HCT116 (cell line): Measurements from ENCODE around the gene NUDT16. TPM values are rescaled to one million over a fixed set of nuclear protein-coding genes. Genes with fewer than 3 reads are reported as not detected.

ENCODE experiments used
- ATAC-seq: fragments of 200-7000 bp; cut with Tn5 transposase; 2 replicates; pipeline ENCODE4 v1.9.1; 2020; ENCODE audit warnings: mild to moderate bottlenecking, moderate library complexity
- BruUV-seq: library from RNA; stranded (reverse); fragments of 400-500 nt; replicated peaks from 2 replicates; lab custom pipeline; 2021; lab: Mats Ljungman, UMichigan
- CTCF ChIA-PET: fragments of 300-600 bp; sonication (Branson Sonifier 250); formaldehyde crosslinking; loops from one replicate; lab custom pipeline; 2021; ENCODE audit warnings: antibody characterized with exemption; lab: Charles Lee
- POLR2A ChIA-PET: fragments of 300-600, 350-600 bp; sonication (Branson Sonifier 250); formaldehyde crosslinking; loops from one replicate; lab custom pipeline; 2021; ENCODE audit warnings: antibody characterized with exemption; lab: Charles Lee
- RAD21 ChIA-PET, 2 experiments: fragments of 300-600 bp; sonication (Branson Sonifier 250); formaldehyde crosslinking; loops; one replicate each; lab custom pipeline; 2023; ENCODE audit warnings: low total read pairs in 2 of 2; ENCODE audit not compliant: uncharacterized antibody in 2 of 2, unreplicated experiment in 2 of 2, low non-redundant PET in 1 of 2; lab: Charles Lee
- DNase-seq: peaks from one replicate; pipeline ENCODE4 v3.0.0-alpha.2; 2010; ENCODE audit warnings: low read depth, low spot score
- H2AFZ ChIP-seq: fragments of 200-600 bp; shearing (Covaris generic), sonication (generic); 2 replicates; pipeline ENCODE4 v1.6.1; 2017; ENCODE audit warnings: low read depth, mixed run types, mixed read lengths, antibody characterized with exemption, low read length; ENCODE audit not compliant: poor library complexity, severe bottlenecking
- H3K27ac ChIP-seq: 2 replicates; pipeline ENCODE4 v1.5.1; 2012; ENCODE audit warnings: low read depth, low read length
- H3K27me3 ChIP-seq: fragments of 200-600 bp; sonication (generic); 2 replicates; pipeline ENCODE4 v1.6.1; 2016; ENCODE audit warnings: mixed run types, low read length, mixed read lengths; ENCODE audit not compliant: insufficient read depth
- H3K36me3 ChIP-seq, 2 experiments: fragments of 200-500 bp in 1 of 2; fragments of 200-600 bp in 1 of 2; sonication (Bioruptor generic) in 1 of 2; sonication (generic) in 1 of 2; 2 replicates each; pipeline versions ENCODE4 v1.5.1 to v1.6.1; 2014 to 2016; ENCODE audit warnings: low read length in 2 of 2, inconsistent platforms in 1 of 2, mixed read lengths in 1 of 2, mixed run types in 1 of 2; ENCODE audit not compliant: insufficient read depth in 2 of 2, control insufficient read depth in 1 of 2
- H3K4me1 ChIP-seq, 2 experiments: fragments of 200-600 bp in 1 of 2; sonication (generic) in 1 of 2; 2 replicates each; pipeline versions ENCODE4 v1.5.1 to v1.6.1; 2012 to 2017; ENCODE audit warnings: low read length in 2 of 2, inconsistent platforms in 1 of 2, mild to moderate bottlenecking in 1 of 2, mixed read lengths in 1 of 2, mixed run types in 1 of 2, moderate library complexity in 1 of 2; ENCODE audit not compliant: insufficient read depth in 2 of 2, control insufficient read depth in 1 of 2
- H3K4me2 ChIP-seq: fragments of 200-600 bp; sonication (generic); 2 replicates; pipeline ENCODE4 v1.6.1; 2017; ENCODE audit warnings: mixed run types, low read length, mixed read lengths
- H3K4me3 ChIP-seq, 2 experiments: fragments of 200-600 bp in 1 of 2; sonication (generic) in 1 of 2; replicated peaks in 1 of 2; 2 replicates each; pipeline ENCODE4 v1.5.1; 2011 to 2016; ENCODE audit warnings: low read length in 2 of 2, control low read depth in 1 of 2, low read depth in 1 of 2, mild to moderate bottlenecking in 1 of 2, mixed read lengths in 1 of 2, mixed run types in 1 of 2
- H3K79me2 ChIP-seq: fragments of 200-600 bp; sonication (generic); 2 replicates; pipeline ENCODE4 v1.6.1; 2017; ENCODE audit warnings: mild to moderate bottlenecking, mixed run types, low read length, moderate library complexity, mixed read lengths; ENCODE audit not compliant: insufficient read depth
- H3K9ac ChIP-seq: fragments of 200-600 bp; sonication (generic); 2 replicates; pipeline ENCODE4 v1.6.1; 2016; ENCODE audit warnings: low read length, mixed read lengths
- H3K9me2 ChIP-seq: fragments of 200-600 bp; sonication (generic), shearing (Covaris generic); 2 replicates; pipeline ENCODE4 v1.6.1; 2017; ENCODE audit warnings: mixed run types, mild to moderate bottlenecking, moderate library complexity; ENCODE audit not compliant: insufficient read depth
- H3K9me3 ChIP-seq, 2 experiments: fragments of 200-500 bp in 1 of 2; fragments of 200-600 bp in 1 of 2; sonication (Bioruptor generic) in 1 of 2; sonication (generic) in 1 of 2; 2 replicates each; pipeline ENCODE4 v1.6.1; 2014 to 2017; ENCODE audit warnings: low read length in 2 of 2, mixed read lengths in 2 of 2, inconsistent platforms in 1 of 2, low read depth in 1 of 2, mild to moderate bottlenecking in 1 of 2, mixed run types in 1 of 2, moderate library complexity in 1 of 2; ENCODE audit not compliant: control insufficient read depth in 1 of 2, insufficient read depth in 1 of 2
- H4K20me1 ChIP-seq: fragments of 200-600 bp; sonication (generic), shearing (Covaris generic); 2 replicates; pipeline ENCODE4 v1.6.1; 2017; ENCODE audit warnings: mixed run types, mild to moderate bottlenecking, moderate library complexity; ENCODE audit not compliant: insufficient read depth
- CBX3 ChIP-seq: IDR thresholded peaks from 2 replicates; pipeline ENCODE4 v1.6.1; 2012; ENCODE audit warnings: low read depth
- CEBPB ChIP-seq: IDR thresholded peaks from 2 replicates; pipeline ENCODE4 v1.6.1; 2012; ENCODE audit warnings: low read depth
- EGR1 ChIP-seq: IDR thresholded peaks from 2 replicates; pipeline ENCODE4 v1.6.1; 2012; ENCODE audit warnings: low read depth
- ELF1 ChIP-seq: IDR thresholded peaks from 2 replicates; pipeline ENCODE4 v1.6.1; 2012; ENCODE audit warnings: low read depth, borderline replicate concordance
- FOSL1 ChIP-seq: IDR thresholded peaks from 2 replicates; pipeline ENCODE4 v1.6.1; 2012; ENCODE audit warnings: low read depth
- JUND ChIP-seq: IDR thresholded peaks from 2 replicates; pipeline ENCODE4 v1.6.1; 2012
- POLR2A ChIP-seq: IDR thresholded peaks from 2 replicates; pipeline ENCODE4 v1.7.0; 2011; ENCODE audit warnings: borderline replicate concordance; ENCODE audit not compliant: insufficient read depth, insufficient read length; ENCODE audit errors: extremely low read depth
- POLR2AphosphoS5 ChIP-seq: IDR thresholded peaks from 2 replicates; pipeline ENCODE4 v1.6.1; 2011; ENCODE audit warnings: mild to moderate bottlenecking, low read depth, low read length, moderate library complexity
- RAD21 ChIP-seq: IDR thresholded peaks from 2 replicates; pipeline ENCODE4 v1.6.1; 2012; ENCODE audit warnings: low read depth, mild to moderate bottlenecking
- SP1 ChIP-seq: IDR thresholded peaks from 2 replicates; pipeline ENCODE4 v1.6.1; 2012; ENCODE audit warnings: low read depth
- SRF ChIP-seq: IDR thresholded peaks from 2 replicates; pipeline ENCODE4 v1.6.1; 2012; ENCODE audit warnings: low read depth
- TCF7L2 ChIP-seq: IDR thresholded peaks from 2 replicates; pipeline ENCODE4 v1.7.0; 2011; ENCODE audit warnings: borderline replicate concordance, inconsistent platforms; ENCODE audit not compliant: insufficient read depth, insufficient read length; ENCODE audit errors: extremely low read depth
- YY1 ChIP-seq: IDR thresholded peaks from 2 replicates; pipeline ENCODE4 v1.6.1; 2011; ENCODE audit warnings: low read length, low read depth, moderate library complexity, mild to moderate bottlenecking; ENCODE audit not compliant: insufficient replicate concordance; ENCODE audit errors: extremely low read depth
- ZFX ChIP-seq: fragments of 450-650 bp; IDR thresholded peaks from 2 replicates; pipeline ENCODE4 v1.6.1; 2017
- ZNF274 ChIP-seq: fragments of 200-500 bp; sonication (Bioruptor generic); IDR thresholded peaks from 2 replicates; pipeline ENCODE4 v1.6.1; 2014; ENCODE audit warnings: mild to moderate bottlenecking, low read depth, low read length, inconsistent platforms
- intact Hi-C: fragments of 100-400 bp; cut with micrococcal nuclease; formaldehyde crosslinking; loops from 2 replicates; pipeline ENCODE4 v1.10.0; 2022
- total RNA-seq: library from RNA; stranded (reverse); gene quantifications from one replicate; pipeline ENCODE4 v1.2.1, GENCODE V29; 2021; ENCODE audit not compliant: unreplicated experiment
- TF ChIP-seq, protein P1 (sequence below): IDR thresholded peaks from 2 replicates; pipeline ENCODE4 v1.6.1; 2011; ENCODE audit warnings: mild to moderate bottlenecking, low read length, moderate library complexity; ENCODE audit not compliant: insufficient replicate concordance; ENCODE audit errors: extremely low read depth
- TF ChIP-seq, protein P2 (sequence below): IDR thresholded peaks from 2 replicates; pipeline ENCODE4 v1.6.1; 2012
- TF ChIP-seq, protein P3 (sequence below): IDR thresholded peaks from 2 replicates; pipeline ENCODE4 v1.6.1; 2012; ENCODE audit warnings: low read depth
- TF ChIP-seq, protein P4 (sequence below): IDR thresholded peaks from 2 replicates; pipeline ENCODE4 v1.6.1; 2012

NUDT16 gene
- total RNA-seq, 1 experiment from 2014 or later, result 9.7 TPM

DNA sequence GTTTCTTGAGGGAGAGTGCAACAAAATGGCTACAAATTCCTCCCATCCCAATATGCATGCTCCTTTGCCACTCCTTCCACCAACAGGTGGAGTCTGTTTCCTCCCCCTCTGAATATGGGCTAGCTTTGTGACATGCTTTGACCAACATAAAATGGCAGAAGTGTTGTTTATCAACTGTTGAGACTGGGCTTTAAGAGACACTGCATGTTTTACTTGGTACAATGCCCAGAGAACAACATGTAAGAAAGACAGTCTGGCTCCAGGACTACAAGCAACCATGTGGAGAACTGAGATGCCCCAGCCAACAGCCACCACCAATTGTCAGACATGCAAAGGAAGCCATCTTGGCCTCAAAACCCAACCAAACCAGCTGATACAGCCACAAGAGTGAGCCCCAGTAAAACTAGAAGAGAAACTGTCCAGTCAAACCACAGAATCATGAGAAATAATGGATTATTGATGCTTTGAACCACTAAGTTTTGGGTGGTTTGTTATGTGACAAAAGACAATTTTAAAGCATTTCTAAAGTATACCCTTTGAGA lies 40.5 kb downstream of the NUDT16 start (continued):
- TF ChIP-seq, protein P1, sequence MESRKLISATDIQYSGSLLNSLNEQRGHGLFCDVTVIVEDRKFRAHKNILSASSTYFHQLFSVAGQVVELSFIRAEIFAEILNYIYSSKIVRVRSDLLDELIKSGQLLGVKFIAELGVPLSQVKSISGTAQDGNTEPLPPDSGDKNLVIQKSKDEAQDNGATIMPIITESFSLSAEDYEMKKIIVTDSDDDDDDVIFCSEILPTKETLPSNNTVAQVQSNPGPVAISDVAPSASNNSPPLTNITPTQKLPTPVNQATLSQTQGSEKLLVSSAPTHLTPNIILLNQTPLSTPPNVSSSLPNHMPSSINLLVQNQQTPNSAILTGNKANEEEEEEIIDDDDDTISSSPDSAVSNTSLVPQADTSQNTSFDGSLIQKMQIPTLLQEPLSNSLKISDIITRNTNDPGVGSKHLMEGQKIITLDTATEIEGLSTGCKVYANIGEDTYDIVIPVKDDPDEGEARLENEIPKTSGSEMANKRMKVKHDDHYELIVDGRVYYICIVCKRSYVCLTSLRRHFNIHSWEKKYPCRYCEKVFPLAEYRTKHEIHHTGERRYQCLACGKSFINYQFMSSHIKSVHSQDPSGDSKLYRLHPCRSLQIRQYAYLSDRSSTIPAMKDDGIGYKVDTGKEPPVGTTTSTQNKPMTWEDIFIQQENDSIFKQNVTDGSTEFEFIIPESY, result no peak

DNA sequence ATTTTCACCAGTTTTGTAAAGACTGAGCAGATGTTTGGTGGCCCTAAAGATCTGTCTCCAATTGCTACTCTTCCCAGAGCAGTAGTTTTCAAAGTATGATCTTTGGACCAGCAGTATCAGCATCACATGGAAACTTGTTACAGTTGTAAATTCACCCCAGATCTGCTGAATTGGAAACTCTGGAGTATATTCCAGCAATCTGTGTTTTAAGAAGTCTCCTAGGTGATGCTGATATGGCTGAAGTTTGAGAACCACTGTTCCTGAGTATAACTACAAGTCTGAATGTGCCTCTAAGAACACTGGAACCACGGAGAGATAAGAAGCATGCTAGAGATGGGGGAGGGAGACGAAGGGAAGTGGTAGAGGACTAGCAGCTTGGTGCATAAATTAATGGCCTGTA lies 45.7 kb downstream of the NUDT16 start:
- Histone ChIP-seq H3K36me3 (no peaks in the 10 kb centered on the region), H3K9me2 (no peaks in the 10 kb centered on the region), H3K4me3 (no peak overlapping the region), H4K20me1 (no peaks in the 10 kb centered on the region), H3K4me2 (no peak overlapping the region), H3K27me3 (no peaks in the 10 kb centered on the region), H3K27ac (no peak overlapping the region), H3K9ac (no peak overlapping the region), H2AFZ (no peak overlapping the region), H3K4me1 (no peaks in the 10 kb centered on the region), H3K9me3 (no peaks in the 10 kb centered on the region), H3K79me2 (no peaks in the 10 kb centered on the region)
- BruUV-seq, result no TSS peak
- intact Hi-C loops, result no loop called here
- ChIA-PET CTCF (no interaction called here), RAD21 (no interaction called here), POLR2A (no interaction called here)
- no peak for DNase-seq
- no peak for ATAC-seq
- TF ChIP-seq CBX3, result no peak
- TF ChIP-seq EGR1, result no peak
- TF ChIP-seq, protein P2, sequence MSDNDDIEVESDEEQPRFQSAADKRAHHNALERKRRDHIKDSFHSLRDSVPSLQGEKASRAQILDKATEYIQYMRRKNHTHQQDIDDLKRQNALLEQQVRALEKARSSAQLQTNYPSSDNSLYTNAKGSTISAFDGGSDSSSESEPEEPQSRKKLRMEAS, result no peak
- TF ChIP-seq, protein P3, sequence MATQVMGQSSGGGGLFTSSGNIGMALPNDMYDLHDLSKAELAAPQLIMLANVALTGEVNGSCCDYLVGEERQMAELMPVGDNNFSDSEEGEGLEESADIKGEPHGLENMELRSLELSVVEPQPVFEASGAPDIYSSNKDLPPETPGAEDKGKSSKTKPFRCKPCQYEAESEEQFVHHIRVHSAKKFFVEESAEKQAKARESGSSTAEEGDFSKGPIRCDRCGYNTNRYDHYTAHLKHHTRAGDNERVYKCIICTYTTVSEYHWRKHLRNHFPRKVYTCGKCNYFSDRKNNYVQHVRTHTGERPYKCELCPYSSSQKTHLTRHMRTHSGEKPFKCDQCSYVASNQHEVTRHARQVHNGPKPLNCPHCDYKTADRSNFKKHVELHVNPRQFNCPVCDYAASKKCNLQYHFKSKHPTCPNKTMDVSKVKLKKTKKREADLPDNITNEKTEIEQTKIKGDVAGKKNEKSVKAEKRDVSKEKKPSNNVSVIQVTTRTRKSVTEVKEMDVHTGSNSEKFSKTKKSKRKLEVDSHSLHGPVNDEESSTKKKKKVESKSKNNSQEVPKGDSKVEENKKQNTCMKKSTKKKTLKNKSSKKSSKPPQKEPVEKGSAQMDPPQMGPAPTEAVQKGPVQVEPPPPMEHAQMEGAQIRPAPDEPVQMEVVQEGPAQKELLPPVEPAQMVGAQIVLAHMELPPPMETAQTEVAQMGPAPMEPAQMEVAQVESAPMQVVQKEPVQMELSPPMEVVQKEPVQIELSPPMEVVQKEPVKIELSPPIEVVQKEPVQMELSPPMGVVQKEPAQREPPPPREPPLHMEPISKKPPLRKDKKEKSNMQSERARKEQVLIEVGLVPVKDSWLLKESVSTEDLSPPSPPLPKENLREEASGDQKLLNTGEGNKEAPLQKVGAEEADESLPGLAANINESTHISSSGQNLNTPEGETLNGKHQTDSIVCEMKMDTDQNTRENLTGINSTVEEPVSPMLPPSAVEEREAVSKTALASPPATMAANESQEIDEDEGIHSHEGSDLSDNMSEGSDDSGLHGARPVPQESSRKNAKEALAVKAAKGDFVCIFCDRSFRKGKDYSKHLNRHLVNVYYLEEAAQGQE, result no peak
- TF ChIP-seq POLR2AphosphoS5, result no peak
- TF ChIP-seq SRF, result no peak
- no peak for TF ChIP-seq SP1
- TF ChIP-seq, protein P1, result no peak
- no peak for TF ChIP-seq TCF7L2
- no peak for TF ChIP-seq JUND
- TF ChIP-seq YY1, result no peak
- TF ChIP-seq FOSL1, result no peak
- TF ChIP-seq ELF1, result no peak
- no peak for TF ChIP-seq POLR2A
- no peak for TF ChIP-seq ZFX
- TF ChIP-seq, protein P4, sequence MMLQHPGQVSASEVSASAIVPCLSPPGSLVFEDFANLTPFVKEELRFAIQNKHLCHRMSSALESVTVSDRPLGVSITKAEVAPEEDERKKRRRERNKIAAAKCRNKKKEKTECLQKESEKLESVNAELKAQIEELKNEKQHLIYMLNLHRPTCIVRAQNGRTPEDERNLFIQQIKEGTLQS, result no peak
- no peak for TF ChIP-seq RAD21
- TF ChIP-seq ZNF274, result no peak
- TF ChIP-seq CEBPB, result no peak
